Measurements from ENCODE around the gene SLC35A4.
"Not testable (repeated sequence)": the region's sequence is repeated elsewhere in the genome, so short reads cannot be mapped to it uniquely, and the experiment has no call there.

Gene SLC35A4

DNA sequence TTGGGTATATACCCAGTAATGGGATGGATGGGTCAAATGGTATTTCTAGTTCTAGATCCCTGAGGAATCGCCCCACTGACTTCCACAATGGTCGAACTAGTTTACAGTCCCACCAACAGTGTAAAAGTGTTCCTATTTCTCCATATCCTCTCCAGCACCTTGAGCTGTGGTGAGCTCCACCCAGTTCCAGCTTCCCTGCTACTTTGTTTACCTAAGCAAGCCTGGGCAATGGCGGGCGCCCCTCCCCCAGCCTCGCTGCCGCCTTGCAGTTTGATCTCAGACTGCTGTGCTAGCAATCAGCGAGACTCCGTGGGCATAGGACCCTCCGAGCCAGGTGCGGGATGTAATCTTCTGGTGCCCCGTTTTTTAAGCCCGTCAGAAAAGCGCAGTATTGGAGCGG is 28.4 kb downstream of the SLC35A4 start:
- not testable (repeated sequence) for DNase-seq

DNA sequence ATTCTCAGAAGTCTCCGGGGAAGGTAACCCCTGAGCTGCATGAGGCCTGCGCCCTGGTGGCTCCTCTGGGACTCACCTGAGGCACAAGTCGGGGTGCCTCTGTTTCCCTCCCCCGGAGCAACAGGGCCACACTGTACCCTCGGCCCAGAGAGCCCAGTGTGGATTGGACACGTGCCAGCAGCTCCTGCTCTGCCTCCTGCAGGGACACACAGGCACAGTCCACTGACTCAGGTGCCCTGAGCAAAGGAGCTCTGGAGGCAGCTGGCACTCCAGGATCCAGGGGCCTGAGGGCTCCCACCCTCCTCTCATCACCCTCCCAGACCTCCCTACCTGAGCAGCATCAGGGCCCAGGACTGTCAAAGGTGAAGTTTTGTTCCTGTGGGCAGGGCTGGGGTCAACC is 29.5 kb downstream of the SLC35A4 start:
- DNase-seq: no peak

DNA sequence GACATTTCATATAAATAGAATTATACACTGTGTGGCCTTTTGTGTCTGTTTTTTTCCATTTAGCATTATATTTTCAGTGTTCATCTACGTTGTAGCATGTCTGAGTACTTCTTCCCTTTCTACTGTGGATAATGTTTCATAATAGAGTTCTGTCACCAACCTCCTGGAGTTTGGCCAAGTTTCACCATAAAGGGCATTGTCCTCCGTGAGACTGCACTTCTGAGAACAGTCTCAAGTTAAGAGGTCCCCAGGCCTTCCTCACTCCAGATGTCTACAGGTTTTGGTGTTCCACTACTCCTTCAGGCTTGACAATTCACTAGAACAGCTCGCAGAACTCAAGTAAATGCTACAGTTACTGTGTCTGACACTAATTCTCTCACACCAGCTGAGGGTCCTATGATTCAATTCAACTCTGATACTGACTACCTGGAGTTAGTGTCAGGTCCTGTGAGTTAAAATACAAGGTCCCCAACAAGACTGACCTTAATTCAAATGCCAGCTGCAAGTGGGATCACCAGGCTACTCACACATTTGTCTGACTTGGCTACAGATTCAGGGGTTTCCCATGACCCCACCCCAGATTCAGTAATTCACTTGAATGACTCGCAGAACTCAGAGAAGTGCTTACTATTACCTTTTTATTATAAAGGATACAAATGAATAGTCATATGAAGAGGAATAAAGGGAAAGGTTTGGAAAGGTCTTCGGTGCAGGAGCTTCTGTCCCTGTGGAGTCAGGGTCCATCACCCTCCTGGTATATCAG is 31.1 kb downstream of the SLC35A4 start:
- no peak for DNase-seq

DNA sequence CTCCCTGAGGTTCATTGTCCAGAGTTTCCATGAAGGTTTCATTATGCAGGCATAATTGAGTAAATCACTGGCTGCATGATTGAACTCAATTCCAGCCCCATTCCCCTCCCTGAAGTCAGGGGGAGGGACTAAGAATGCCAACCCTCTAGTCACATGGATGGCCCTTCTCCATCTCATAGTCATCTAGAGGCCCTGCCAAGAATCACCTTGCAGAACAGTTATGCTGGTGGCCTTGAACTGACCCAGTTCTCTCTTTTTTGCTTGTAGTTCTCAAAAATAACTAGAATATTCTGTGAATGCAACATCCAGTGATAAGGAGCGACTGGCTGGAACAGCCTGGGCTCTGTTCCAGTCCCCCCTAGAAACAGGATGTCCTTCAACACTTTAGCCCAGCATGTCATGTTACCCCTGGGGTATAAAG is 31.7 kb downstream of the SLC35A4 start:
- DNase-seq: peak; percentile 13

DNA sequence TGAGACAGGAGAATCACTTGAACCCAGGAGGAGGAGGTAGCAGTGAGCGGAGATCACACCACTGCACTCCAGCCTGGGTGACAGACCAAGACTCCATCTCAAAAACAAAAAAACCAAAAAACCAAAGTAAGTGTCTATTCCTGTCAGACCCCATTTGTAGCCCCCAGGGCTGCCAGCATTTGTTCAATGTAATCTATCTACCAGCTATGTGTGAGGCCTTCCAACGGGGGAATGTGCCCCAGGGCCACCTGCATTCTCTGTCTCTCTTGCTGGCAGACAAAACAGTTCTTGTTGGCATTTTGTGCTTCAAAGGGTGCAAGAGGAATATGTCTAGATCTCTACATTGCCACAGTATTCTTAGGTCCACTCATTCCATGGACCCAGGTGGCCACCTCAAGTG is 34.2 kb downstream of the SLC35A4 start:
- no peak for DNase-seq

DNA sequence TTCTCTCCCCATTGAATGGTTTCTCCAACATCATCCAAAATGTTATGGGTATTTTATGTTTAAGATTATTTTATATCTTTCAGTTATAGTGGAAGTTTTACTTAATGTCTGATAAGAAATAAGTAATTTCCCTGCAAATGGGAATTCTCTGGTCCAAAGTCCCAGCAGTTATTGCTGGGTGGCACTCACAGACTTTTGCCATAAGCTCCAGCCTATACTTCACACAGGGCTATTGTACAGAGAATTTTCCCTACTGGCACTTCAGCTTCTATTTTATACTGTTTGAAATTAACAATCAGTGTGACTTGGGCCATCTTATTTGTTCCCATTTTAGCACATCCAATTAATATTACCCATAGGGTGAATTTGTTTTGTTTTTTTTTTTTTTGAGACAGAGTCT is 35.5 kb downstream of the SLC35A4 start:
- DNase-seq: no peak

DNA sequence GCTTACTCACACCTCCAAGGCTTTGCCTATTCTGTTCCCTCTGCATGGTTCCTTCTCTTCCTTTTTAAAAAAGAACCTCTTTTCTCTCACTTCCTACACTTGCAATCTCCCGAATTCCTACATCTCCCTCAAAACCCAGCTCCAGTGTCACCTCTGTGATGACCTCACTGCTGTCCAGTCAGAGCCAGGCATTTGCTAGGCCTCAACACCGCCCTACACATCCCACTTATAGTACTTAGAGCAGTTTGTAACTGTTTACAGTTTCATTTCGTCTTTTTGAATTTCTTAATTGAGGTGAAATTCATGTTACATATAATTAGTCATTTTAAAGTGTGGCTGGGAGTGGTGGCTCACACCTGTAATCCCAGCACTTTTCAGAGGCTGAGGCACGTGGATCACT is 37.5 kb downstream of the SLC35A4 start:
- no peak for DNase-seq

DNA sequence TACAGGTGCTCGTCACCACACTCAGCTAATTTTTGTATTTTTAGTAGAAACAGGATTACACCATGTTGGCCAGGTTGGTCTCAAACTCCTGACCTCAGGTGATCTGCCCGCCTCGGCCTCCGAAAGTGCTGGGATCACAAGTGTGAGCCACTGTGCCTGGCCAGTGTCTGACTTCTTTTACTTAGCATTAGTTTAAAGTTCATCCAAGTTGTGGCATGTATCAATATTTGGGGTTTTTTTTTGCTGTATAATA is 38.7 kb downstream of the SLC35A4 start:
- not testable (repeated sequence) for DNase-seq

DNA sequence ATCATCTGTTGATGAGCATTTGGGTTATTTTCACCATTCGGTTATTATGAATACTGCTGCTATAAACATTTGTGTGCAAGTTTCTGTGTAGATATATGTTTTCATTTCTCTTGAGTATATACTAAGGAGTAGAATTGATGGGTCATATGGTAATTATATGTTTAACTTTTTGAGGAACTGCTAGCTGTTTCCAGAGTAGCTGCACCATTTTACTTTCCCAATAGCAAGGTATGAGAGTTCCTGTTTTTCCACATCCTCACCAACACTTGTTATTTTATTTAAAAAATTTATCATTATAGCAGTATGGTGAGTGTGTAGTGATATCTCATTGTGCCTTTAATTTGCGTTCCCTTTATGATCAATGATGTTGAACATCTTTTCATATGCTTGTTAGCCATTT is 39.1 kb downstream of the SLC35A4 start:
- DNase-seq: no peak

DNA sequence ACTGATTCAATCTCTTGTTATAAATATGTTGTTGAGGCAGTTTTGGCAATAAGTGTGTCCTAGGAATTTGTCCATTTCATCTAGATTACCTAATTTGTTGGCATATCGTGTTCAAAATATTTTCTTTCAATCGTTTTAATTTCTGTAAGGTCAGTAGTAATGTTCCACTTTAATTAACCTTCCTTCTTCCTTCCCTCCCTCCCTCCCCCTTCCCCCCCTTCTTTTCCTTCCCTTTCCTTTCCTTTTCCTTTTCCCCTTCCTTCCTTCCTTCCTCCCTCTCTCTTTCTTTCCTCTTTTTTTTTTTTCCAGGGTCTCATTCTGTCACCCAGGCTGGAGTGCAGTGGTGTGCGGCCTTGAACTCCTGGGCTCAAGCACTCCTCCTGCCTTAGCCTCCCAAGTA is 41.3 kb downstream of the SLC35A4 start:
- DNase-seq: no peak

DNA sequence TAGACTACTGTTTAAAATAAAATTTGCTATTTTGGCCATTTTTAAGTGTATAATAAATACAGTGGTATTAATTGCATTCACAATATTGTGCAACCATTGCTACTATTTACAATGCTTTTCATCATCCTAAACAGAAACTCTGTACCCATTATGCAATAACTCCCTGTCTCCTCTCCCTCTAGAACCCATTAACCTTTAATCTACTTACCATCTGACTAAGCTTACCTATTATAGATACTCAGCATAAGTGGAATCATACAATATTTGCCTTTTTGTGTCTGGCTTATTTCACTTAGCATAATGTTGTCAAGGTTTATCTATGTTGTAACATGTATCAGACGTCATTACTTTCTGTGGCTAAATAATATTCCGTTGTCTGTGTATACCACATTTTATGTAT is 42.4 kb downstream of the SLC35A4 start:
- DNase-seq: no peak

DNA sequence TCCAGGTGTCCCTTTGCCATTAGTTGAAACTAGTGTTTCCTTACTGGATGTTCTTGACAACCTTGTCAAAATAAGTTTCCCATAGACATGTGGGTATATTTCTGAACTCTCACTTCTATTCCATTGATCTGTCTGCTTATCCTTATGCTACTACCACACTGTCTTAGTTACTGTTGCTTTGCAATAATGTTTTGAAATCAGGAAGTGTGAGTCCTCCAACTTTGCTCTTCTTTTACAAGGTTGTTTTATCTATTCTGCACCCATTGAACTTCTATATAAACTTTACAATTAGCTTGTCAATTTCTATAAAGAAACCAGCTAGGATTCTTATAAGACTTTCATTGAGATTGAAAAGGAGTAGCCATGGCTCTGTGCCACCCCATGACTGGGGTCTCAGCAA is 44.1 kb downstream of the SLC35A4 start:
- DNase-seq: no peak

DNA sequence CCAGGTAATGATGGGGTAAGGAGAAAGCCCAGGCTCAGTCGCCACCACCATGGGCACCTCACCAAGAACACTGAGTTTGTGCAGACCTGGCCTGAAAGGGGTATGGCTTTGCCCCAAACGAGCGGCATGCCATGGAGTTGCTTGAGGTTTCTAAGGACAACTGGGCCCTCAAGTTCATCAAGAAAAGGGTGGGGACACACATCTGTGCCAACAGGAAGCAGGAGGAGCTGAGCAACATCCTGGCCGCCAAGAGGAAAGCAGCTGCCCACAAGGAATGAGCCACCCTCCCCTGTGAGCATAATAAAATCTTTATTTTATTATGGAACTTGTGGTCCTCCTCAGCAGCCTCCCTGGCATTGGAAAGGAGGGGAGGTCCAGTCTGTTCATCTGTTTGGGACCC is 44.5 kb downstream of the SLC35A4 start:
- DNase-seq: no peak

DNA sequence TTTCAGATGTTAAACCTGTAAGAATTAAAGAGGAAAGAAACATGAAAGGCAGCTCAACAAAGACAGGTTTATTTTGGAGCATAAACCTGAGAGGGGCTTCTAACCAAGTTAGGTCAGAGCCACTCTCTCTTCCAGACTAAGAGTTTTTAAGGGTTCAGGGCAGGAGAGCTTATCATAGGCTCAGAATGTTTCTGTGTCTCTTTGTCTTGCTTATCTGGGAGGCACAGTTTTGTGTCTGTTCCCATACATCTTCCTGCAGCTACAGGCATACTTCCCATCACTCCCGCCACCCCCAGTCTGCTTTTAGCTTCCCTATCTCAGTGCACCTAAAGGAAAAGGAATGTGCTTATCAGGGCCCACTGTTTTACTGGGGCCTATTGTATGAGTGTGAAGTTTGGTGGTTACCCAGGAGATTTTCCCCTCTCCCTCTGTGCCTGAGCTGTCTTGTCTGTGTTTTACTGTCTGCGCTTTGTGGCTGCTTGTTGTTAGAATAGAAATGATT is 46.4 kb downstream of the SLC35A4 start:
- peak; percentile 98 for DNase-seq

All from NCI-H226 (cell line).